ENCODE results near the gene NR1I2.

NR1I2 gene

DNA sequence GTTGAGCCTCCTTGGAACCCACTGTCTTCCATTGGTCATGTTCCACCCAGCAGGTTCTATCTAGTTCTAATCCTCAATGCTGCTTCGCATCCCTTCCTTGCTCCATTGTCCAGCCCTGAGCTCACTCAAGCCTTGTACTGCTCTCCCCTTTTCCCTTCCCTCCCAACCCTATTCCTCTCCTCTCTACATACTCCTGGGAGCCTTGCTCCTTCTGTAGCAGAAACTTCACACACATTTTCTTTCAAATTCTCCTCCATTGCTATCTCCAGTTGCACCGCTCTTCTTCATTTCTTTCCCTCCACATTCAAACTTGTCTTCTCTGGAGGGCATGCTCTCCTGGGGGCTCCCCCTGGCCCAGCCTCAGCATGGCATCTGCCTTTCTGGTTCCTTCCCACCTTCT, 14.5 kb downstream of the NR1I2 start:
- Histone ChIP-seq H3K4me3 (ENCODE audit: low read length) (no peak overlapping the region), H3K36me3 (ENCODE audit: control insufficient read depth, insufficient read depth, low read length) (no peaks in the 10 kb centered on the region), H3K9me3 (ENCODE audit: control insufficient read depth, insufficient read depth, low read length) (no peaks in the 10 kb centered on the region), H3K4me1 (ENCODE audit: control insufficient read depth, insufficient read depth, low read length) (peaks cover 2% of the 10 kb centered on the region; the same call in 1 of the 2 replicates), H3K27ac (ENCODE audit: low read length) (no peak overlapping the region), H3K27me3 (ENCODE audit: control insufficient read depth, insufficient read depth, low read length) (no peaks in the 10 kb centered on the region)
- DNase-seq (ENCODE audit: low read depth, low spot score): no peak
- WGBS (ENCODE audit: insufficient coverage, insufficient read length): 100% methylated on average over 1 of the region's 2 CpGs

DNA sequence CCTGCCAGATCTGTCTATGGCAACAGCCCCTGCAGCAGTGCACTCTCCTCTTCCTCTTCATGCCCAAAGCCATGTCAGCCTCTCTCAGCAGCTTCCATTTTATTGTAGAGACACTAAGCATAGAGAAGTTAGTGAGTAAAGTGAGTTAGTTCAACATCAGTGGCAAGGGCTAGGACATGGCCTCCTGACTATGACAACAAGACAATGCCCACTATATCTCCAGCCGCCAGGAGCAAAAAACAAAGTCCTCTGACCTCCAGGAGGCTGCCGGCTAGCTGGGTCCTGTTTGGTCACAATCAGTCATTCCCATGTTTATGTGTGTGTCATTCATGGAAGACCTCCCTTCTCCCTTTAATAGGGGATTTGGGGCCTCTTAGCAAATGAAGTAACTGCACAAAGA, 14.9 kb downstream of the NR1I2 start:
- no peak overlapping the region for H3K27ac ChIP-seq (ENCODE audit: low read length)
- H3K27me3 ChIP-seq (ENCODE audit: control insufficient read depth, insufficient read depth, low read length): no peaks in the 10 kb centered on the region
- peaks cover 2% of the 10 kb centered on the region; the same call in 1 of the 2 replicates for H3K4me1 ChIP-seq (ENCODE audit: control insufficient read depth, insufficient read depth, low read length)
- DNase-seq (ENCODE audit: low read depth, low spot score): no peak
- no peaks in the 10 kb centered on the region for H3K36me3 ChIP-seq (ENCODE audit: control insufficient read depth, insufficient read depth, low read length)
- WGBS (ENCODE audit: insufficient coverage, insufficient read length): no CpG with 5 or more reads among the region's 2 CpGs
- H3K4me3 ChIP-seq (ENCODE audit: low read length): no peak overlapping the region
- H3K9me3 ChIP-seq (ENCODE audit: control insufficient read depth, insufficient read depth, low read length): no peaks in the 10 kb centered on the region

DNA sequence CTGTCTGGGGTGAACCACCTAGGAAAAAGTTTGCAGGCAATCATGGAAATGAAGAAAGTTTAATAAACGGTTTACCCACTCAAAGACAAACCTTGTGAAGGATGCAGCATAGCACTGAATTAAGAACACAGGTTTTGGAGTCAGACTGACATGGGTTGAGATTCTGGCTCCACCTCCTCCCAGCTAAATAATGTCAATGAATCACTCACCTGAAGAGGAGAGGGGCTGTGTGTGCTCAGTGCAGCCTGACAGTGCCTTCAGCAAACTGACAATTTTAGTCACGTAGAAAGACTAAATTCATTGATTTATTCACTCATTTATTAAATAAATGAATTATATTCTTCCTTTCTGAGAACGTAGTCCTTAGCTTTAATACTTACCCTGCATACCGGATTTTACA, 18.9 kb downstream of the NR1I2 start:
- no CpG with 5 or more reads among the region's 4 CpGs for WGBS (ENCODE audit: insufficient coverage, insufficient read length)
- no peaks in the 10 kb centered on the region for H3K36me3 ChIP-seq (ENCODE audit: control insufficient read depth, insufficient read depth, low read length)

DNA sequence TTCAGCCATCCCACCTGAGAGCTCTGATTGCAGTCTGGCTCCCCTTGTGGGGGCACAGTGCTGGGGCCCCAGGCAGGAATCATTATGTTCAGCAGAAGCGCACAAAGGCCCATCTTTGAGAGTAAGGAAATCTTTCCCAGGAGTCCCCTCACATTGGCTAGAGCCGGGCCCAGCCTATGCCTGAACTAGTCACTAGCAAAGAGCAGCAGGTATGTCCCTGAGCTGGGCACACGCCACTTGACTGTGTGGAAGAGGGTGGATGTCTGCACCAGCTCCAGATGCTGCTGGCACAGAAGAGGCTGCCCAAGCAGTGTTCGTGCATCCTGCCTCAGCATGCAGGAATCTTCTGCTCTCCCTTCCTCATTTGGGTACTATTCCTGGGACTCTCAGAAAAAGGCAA, 26.3 kb downstream of the NR1I2 start:
- Histone ChIP-seq H3K27ac (ENCODE audit: low read length) (no peak overlapping the region), H3K9me3 (ENCODE audit: control insufficient read depth, insufficient read depth, low read length) (no peaks in the 10 kb centered on the region), H3K27me3 (ENCODE audit: control insufficient read depth, insufficient read depth, low read length) (no peaks in the 10 kb centered on the region), H3K4me3 (ENCODE audit: low read length) (no peak overlapping the region), H3K36me3 (ENCODE audit: control insufficient read depth, insufficient read depth, low read length) (no peaks in the 10 kb centered on the region), H3K4me1 (ENCODE audit: control insufficient read depth, insufficient read depth, low read length) (no peaks in the 10 kb centered on the region)
- no peak for DNase-seq (ENCODE audit: low read depth, low spot score)
- no CpG with 5 or more reads among the region's 4 CpGs for WGBS (ENCODE audit: insufficient coverage, insufficient read length)

More for the DNA sequence above, 18.9 kb downstream of the NR1I2 start:
- no peaks in the 10 kb centered on the region for H3K4me1 ChIP-seq (ENCODE audit: control insufficient read depth, insufficient read depth, low read length)
- no peak overlapping the region for H3K27ac ChIP-seq (ENCODE audit: low read length)
- no peak for DNase-seq (ENCODE audit: low read depth, low spot score)
- no peaks in the 10 kb centered on the region for H3K9me3 ChIP-seq (ENCODE audit: control insufficient read depth, insufficient read depth, low read length)
- H3K4me3 ChIP-seq (ENCODE audit: low read length): no peak overlapping the region
- no peaks in the 10 kb centered on the region for H3K27me3 ChIP-seq (ENCODE audit: control insufficient read depth, insufficient read depth, low read length)

DNA sequence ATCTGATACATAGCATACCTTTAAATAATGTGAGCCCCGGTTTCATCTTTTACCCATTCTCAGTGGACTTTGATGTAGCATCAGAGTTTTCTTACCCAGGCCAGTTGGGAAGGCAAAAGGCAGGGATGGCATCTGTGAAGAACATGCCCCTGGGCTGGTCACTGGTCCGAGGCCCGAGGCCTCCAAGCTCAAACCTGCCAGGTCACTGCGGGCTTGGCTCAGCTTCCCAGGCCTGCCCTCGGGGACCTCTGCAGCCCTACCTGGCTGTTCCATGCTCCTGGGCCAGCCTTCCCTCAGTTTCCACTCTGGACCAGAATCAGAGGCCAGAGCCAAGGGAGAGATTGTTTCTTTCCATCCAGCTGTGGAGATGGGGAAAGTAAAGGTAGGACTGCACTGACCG, 26.9 kb downstream of the NR1I2 start:
- no CpG with 5 or more reads among the region's 6 CpGs for WGBS (ENCODE audit: insufficient coverage, insufficient read length)
- no peaks in the 10 kb centered on the region for H3K27me3 ChIP-seq (ENCODE audit: control insufficient read depth, insufficient read depth, low read length)
- H3K4me1 ChIP-seq (ENCODE audit: control insufficient read depth, insufficient read depth, low read length): no peaks in the 10 kb centered on the region
- no peak overlapping the region for H3K4me3 ChIP-seq (ENCODE audit: low read length)
- H3K9me3 ChIP-seq (ENCODE audit: control insufficient read depth, insufficient read depth, low read length): no peaks in the 10 kb centered on the region
- no peaks in the 10 kb centered on the region for H3K36me3 ChIP-seq (ENCODE audit: control insufficient read depth, insufficient read depth, low read length)
- H3K27ac ChIP-seq (ENCODE audit: low read length): no peak overlapping the region
- no peak for DNase-seq (ENCODE audit: low read depth, low spot score)

DNA sequence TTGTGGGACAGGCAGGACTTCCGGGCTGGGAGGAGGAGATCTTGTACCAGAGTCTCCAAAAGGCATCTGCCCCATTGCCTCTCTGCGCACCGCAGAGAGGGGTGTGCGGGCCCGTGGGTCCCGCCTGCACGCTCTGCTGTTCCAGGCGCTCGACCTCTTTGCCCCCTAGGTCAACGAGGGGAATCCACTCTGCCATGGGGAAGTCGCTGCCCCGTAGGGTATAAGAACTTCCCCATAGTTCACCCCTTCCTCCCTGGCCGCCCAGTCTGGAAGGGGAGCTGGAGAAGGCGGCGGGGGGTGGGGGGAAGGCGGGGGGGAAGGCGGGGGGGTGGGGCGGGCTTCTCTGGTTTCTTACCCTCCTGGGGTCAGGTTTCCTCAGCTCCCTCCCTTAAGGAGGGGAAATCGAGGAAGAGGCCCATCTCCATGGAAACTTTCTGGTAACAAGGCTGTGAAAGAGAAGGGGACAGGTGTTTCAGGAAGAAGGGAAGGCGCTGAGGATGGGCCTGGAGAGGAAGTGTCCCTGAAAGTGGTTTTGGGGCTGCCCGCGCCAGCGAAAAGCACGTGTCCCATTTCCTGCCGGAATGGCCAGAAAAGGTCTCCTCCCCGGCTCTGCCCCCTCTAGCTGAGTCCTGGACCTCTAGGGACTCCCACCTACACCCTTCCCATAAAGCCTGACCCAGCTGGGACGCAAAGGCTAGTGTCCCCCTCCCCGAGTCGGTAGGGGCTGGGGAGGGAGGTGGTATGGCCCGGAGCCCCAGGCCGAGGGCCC, 27.5 kb downstream of the NR1I2 start:
- no peak for DNase-seq (ENCODE audit: low read depth, low spot score)
- H3K9me3 ChIP-seq (ENCODE audit: control insufficient read depth, insufficient read depth, low read length): no peaks in the 10 kb centered on the region
- H3K27ac ChIP-seq (ENCODE audit: low read length): no peak overlapping the region
- no CpG with 5 or more reads among the region's 31 CpGs for WGBS (ENCODE audit: insufficient coverage, insufficient read length)
- H3K4me1 ChIP-seq (ENCODE audit: control insufficient read depth, insufficient read depth, low read length): no peaks in the 10 kb centered on the region
- no peaks in the 10 kb centered on the region for H3K27me3 ChIP-seq (ENCODE audit: control insufficient read depth, insufficient read depth, low read length)
- H3K36me3 ChIP-seq (ENCODE audit: control insufficient read depth, insufficient read depth, low read length): no peaks in the 10 kb centered on the region
- H3K4me3 ChIP-seq (ENCODE audit: low read length): no peak overlapping the region

DNA sequence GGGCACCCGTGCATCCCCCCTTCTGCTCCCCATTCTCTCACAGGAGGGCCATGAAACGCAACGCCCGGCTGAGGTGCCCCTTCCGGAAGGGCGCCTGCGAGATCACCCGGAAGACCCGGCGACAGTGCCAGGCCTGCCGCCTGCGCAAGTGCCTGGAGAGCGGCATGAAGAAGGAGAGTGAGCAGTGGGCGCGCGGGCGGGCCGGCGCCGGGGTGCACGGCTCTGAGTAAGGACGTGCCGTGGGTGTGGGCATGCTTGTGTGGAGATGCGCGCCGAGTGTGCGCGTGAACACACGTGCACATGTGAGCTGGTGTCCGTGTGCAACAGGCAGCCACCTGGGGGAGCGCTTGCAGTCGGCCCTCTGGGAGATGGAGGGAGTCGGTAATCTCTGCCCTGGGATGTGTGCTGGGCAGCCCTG, 28.1 kb downstream of the NR1I2 start:
- Histone ChIP-seq H3K36me3 (ENCODE audit: control insufficient read depth, insufficient read depth, low read length) (no peaks in the 10 kb centered on the region), H3K4me1 (ENCODE audit: control insufficient read depth, insufficient read depth, low read length) (no peaks in the 10 kb centered on the region), H3K27ac (ENCODE audit: low read length) (no peak overlapping the region), H3K9me3 (ENCODE audit: control insufficient read depth, insufficient read depth, low read length) (no peaks in the 10 kb centered on the region), H3K4me3 (ENCODE audit: low read length) (no peak overlapping the region), H3K27me3 (ENCODE audit: control insufficient read depth, insufficient read depth, low read length) (no peaks in the 10 kb centered on the region)
- WGBS (ENCODE audit: insufficient coverage, insufficient read length): no CpG with 5 or more reads among the region's 33 CpGs
- DNase-seq (ENCODE audit: low read depth, low spot score): no peak

DNA sequence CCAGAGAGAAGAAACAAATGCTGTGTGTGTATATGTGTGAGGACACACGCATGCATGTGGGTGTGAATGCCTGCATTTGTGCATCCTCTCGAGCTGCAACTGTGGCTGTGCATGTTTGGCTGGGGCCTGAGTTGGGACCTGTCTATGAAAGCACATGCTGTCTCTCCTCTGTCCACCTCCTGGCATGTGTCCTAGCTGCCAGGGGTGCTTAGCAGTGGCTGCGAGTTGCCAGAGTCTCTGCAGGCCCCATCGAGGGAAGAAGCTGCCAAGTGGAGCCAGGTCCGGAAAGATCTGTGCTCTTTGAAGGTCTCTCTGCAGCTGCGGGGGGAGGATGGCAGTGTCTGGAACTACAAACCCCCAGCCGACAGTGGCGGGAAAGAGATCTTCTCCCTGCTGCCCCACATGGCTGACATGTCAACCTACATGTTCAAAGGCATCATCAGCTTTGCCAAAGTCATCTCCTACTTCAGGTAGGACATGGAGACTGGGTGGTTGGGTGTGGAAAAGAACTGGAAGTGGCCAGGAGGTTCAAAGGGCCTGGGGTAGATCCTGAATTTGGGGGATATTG, 30.7 kb downstream of the NR1I2 start:
- Histone ChIP-seq H3K4me3 (ENCODE audit: low read length) (no peak overlapping the region), H3K27ac (ENCODE audit: low read length) (no peak overlapping the region), H3K9me3 (ENCODE audit: control insufficient read depth, insufficient read depth, low read length) (no peaks in the 10 kb centered on the region), H3K27me3 (ENCODE audit: control insufficient read depth, insufficient read depth, low read length) (no peaks in the 10 kb centered on the region), H3K4me1 (ENCODE audit: control insufficient read depth, insufficient read depth, low read length) (no peaks in the 10 kb centered on the region), H3K36me3 (ENCODE audit: control insufficient read depth, insufficient read depth, low read length) (no peaks in the 10 kb centered on the region)
- DNase-seq (ENCODE audit: low read depth, low spot score): no peak
- WGBS (ENCODE audit: insufficient coverage, insufficient read length): no CpG with 5 or more reads among the region's 8 CpGs

DNA sequence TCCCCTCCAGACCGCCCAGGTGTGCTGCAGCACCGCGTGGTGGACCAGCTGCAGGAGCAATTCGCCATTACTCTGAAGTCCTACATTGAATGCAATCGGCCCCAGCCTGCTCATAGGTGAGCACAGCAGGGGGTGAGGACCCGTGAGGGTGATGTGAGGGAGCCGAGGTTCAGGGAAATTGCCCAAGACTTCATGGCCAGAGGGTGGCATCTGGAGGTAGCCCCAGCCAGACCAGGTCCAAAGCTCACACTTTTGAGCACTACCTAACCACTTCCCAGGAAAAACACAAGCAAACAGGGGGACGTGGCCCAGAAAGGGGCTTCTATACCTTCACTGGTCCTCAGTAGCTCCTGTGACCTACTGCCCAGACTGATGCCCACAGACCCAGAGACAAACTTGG, 33.8 kb downstream of the NR1I2 start:
- no CpG with 5 or more reads among the region's 8 CpGs for WGBS (ENCODE audit: insufficient coverage, insufficient read length)
- DNase-seq (ENCODE audit: low read depth, low spot score): no peak
- Histone ChIP-seq H3K27me3 (ENCODE audit: control insufficient read depth, insufficient read depth, low read length) (no peaks in the 10 kb centered on the region), H3K36me3 (ENCODE audit: control insufficient read depth, insufficient read depth, low read length) (no peaks in the 10 kb centered on the region), H3K4me1 (ENCODE audit: control insufficient read depth, insufficient read depth, low read length) (no peaks in the 10 kb centered on the region), H3K9me3 (ENCODE audit: control insufficient read depth, insufficient read depth, low read length) (no peaks in the 10 kb centered on the region), H3K27ac (ENCODE audit: low read length) (no peak overlapping the region), H3K4me3 (ENCODE audit: low read length) (no peak overlapping the region)

DNA sequence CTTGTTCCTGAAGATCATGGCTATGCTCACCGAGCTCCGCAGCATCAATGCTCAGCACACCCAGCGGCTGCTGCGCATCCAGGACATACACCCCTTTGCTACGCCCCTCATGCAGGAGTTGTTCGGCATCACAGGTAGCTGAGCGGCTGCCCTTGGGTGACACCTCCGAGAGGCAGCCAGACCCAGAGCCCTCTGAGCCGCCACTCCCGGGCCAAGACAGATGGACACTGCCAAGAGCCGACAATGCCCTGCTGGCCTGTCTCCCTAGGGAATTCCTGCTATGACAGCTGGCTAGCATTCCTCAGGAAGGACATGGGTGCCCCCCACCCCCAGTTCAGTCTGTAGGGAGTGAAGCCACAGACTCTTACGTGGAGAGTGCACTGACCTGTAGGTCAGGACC, 35.2 kb downstream of the NR1I2 start:
- no peak for DNase-seq (ENCODE audit: low read depth, low spot score)
- no peaks in the 10 kb centered on the region for H3K9me3 ChIP-seq (ENCODE audit: control insufficient read depth, insufficient read depth, low read length)
- WGBS (ENCODE audit: insufficient coverage, insufficient read length): no CpG with 5 or more reads among the region's 12 CpGs

More for the DNA sequence above, 35.2 kb downstream of the NR1I2 start:
- Histone ChIP-seq H3K36me3 (ENCODE audit: control insufficient read depth, insufficient read depth, low read length) (no peaks in the 10 kb centered on the region), H3K4me3 (ENCODE audit: low read length) (no peak overlapping the region), H3K27ac (ENCODE audit: low read length) (no peak overlapping the region), H3K4me1 (ENCODE audit: control insufficient read depth, insufficient read depth, low read length) (no peaks in the 10 kb centered on the region), H3K27me3 (ENCODE audit: control insufficient read depth, insufficient read depth, low read length) (no peaks in the 10 kb centered on the region)
